C4-2B (cell line): Measurements from ENCODE around the gene FTCD.

Experiments used
- CTCF ChIP-seq: fragments of 450-650 bp; conservative IDR thresholded peaks from 2 replicates; pipeline ENCODE4 v1.5.1; 2017; ENCODE audit warnings: mild to moderate bottlenecking
- ZFX ChIP-seq: fragments of 450-650 bp; IDR thresholded peaks from 2 replicates; pipeline ENCODE4 v1.6.1; 2017

DNA sequence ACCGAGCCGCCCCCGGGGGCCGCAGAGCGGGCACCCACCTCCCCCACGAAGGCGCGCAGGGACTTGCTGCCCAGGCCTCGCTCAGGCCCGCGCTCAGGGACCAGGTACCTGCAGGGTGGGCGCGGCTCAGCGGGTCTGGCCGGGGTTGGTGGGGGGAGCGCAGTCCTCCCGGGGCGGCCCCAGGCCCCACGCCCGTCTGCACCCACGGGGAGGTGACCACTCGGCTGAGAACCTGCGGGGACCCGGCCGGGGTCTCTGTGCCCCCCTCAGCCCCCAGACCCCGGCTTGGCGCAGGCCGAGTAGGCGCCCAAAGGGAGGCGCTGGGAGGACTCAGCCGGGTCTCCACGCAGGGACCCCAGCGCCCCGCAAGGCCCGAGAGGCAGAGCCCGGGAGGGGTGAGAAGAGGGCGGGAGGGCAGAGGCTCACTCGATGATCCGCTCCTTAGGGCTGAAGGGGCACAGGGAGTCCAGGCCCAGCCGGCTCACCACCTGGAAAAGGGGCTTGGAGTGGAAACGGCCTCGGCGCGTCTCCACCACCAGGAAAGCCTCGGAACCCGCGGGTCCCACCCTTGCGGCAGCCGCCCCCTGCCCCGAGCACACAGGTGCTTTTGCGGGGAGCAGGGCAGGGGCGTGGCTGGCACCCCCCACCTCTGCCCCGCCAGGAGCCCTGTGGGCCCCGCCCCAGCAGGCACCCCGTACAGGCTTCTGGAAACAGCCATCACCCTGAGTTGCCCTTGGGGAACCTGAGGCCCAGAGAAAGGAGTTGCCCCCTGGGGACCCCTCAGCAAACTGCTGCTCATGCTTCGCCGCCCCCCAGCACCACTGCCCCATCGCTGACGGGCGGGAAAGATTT is 9.3 kb downstream of the FTCD start:
- TF ChIP-seq CTCF = no peak
- no peak for TF ChIP-seq ZFX
